Measurements from ENCODE around the gene OPHN1. TPM values are rescaled to one million over a fixed set of nuclear protein-coding genes. Genes with fewer than 3 reads are reported as not detected.

OPHN1 gene
- total and polyA plus RNA-seq, 2 of the 13 experiments (the other 11 are each of a cell fraction or from before 2014, with no cell fraction given), result 1.6 to 1.7 TPM

DNA sequence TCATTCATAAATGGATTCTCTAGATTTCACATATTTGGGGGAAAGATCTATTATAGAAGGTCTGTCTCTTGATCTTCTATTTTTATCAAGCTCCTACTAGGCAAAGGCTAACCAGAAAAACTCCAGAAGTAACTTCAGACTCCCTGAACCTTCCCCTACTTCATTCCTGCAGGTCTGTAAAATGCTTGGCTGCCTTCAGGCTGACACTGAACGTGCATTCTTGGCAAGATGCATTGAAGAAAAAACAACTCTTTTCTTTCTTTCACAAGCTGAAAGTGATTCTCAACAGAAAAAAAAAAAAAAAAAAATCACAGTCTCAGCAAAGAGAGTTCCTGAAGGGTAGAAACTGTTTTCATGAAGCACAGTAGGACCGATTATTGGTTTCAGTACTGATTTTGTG lies 12.7 kb downstream of the OPHN1 start:
- ChIA-PET POLR2A (no interaction called here), CTCF (ENCODE audit: low intra/inter-chr PET ratio, low total read pairs) (no interaction called here)
- no TSS peak for BruUV-seq (replicated peaks)
- Histone ChIP-seq H4K20me1 (ENCODE audit: insufficient read depth, low read length) (no peaks in the 10 kb centered on the region), H3K9ac (ENCODE audit: insufficient read depth, low read depth, low read length) (no peak overlapping the region), H3K4me3 (replicated peaks in 1 of 3; ENCODE audit: insufficient read depth in 1 of 3, low read depth in 2 of 3, low read length in 3 of 3) (no peak overlapping the region), H3K4me1 (ENCODE audit: insufficient read depth, low read length) (no peaks in the 10 kb centered on the region), H3K27me3 (ENCODE audit: control insufficient read depth in 1 of 2, insufficient read depth in 2 of 2, low read length in 2 of 2) (no peaks in the 10 kb centered on the region), H3K79me2 (ENCODE audit: insufficient read depth, low read length) (no peaks in the 10 kb centered on the region), H3K27ac (ENCODE audit: extremely low read length, insufficient read depth, low read length) (no peak overlapping the region), H3K36me3 (replicated peaks in 1 of 2; ENCODE audit: control insufficient read depth in 1 of 2, insufficient read depth in 2 of 2, low read length in 2 of 2) (no peaks in the 10 kb centered on the region), H3K9me3 (ENCODE audit: low read length) (no peaks in the 10 kb centered on the region), H2AFZ (ENCODE audit: low read length) (no peak overlapping the region), H3K4me2 (ENCODE audit: low read depth, low read length) (no peak overlapping the region)
- no peak for FAIRE-seq
- no peak for DNase-seq (ENCODE audit: low spot score)
- 90% methylated on average over 2 of the region's 2 CpGs for WGBS (ENCODE audit: low lambda C conversion rate)
- in situ Hi-C loops (cut with HindIII; ENCODE audit: extremely low pct_ligation_motif_present, low pct_unique_long_range_greater_than_20kb) (no loop called here), intact Hi-C loops (cut with micrococcal nuclease; ENCODE audit: unreplicated experiment) (no loop called here)
- ATAC-seq, result no peak
- no peak for TF ChIP-seq SRSF4 (IDR thresholded peaks at IDR 0.05; ENCODE audit: low read depth, low read length, poor library complexity, severe bottlenecking)
- TF ChIP-seq CEBPB (IDR thresholded peaks at IDR 0.05; ENCODE audit: borderline replicate concordance, low read depth, low read length), result no peak
- TF ChIP-seq RCOR2 (CRISPR knock-in tag; IDR thresholded peaks at IDR 0.05), result no peak
- no peak for TF ChIP-seq PLSCR1 (CRISPR knock-in tag; IDR thresholded peaks at IDR 0.05; ENCODE audit: borderline replicate concordance)
- no peak for TF ChIP-seq MAFG (CRISPR knock-in tag; IDR thresholded peaks at IDR 0.05)
- no peak for TF ChIP-seq ZBTB3 (CRISPR knock-in tag; IDR thresholded peaks at IDR 0.05; ENCODE audit: borderline replicate concordance, low read depth)
- TF ChIP-seq RBM22 (optimal IDR thresholded peaks at IDR 0.05; ENCODE audit: low read length), result no peak
- TF ChIP-seq ZIK1 (CRISPR knock-in tag; IDR thresholded peaks at IDR 0.05; ENCODE audit: borderline replicate concordance, low read depth), result no peak
- TF ChIP-seq, protein P1, sequence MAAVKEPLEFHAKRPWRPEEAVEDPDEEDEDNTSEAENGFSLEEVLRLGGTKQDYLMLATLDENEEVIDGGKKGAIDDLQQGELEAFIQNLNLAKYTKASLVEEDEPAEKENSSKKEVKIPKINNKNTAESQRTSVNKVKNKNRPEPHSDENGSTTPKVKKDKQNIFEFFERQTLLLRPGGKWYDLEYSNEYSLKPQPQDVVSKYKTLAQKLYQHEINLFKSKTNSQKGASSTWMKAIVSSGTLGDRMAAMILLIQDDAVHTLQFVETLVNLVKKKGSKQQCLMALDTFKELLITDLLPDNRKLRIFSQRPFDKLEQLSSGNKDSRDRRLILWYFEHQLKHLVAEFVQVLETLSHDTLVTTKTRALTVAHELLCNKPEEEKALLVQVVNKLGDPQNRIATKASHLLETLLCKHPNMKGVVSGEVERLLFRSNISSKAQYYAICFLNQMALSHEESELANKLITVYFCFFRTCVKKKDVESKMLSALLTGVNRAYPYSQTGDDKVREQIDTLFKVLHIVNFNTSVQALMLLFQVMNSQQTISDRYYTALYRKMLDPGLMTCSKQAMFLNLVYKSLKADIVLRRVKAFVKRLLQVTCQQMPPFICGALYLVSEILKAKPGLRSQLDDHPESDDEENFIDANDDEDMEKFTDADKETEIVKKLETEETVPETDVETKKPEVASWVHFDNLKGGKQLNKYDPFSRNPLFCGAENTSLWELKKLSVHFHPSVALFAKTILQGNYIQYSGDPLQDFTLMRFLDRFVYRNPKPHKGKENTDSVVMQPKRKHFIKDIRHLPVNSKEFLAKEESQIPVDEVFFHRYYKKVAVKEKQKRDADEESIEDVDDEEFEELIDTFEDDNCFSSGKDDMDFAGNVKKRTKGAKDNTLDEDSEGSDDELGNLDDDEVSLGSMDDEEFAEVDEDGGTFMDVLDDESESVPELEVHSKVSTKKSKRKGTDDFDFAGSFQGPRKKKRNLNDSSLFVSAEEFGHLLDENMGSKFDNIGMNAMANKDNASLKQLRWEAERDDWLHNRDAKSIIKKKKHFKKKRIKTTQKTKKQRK (IDR thresholded peaks at IDR 0.05; ENCODE audit: low read length), result no peak
- TF ChIP-seq ZNF850 (CRISPR knock-in tag; conservative IDR thresholded peaks at IDR 0.05), result no peak
- TF ChIP-seq RBAK (CRISPR knock-in tag; IDR thresholded peaks at IDR 0.05), result no peak
- no peak for TF ChIP-seq SMC3 (IDR thresholded peaks at IDR 0.05; ENCODE audit: low read length)
- TF ChIP-seq SMARCE1 (IDR thresholded peaks at IDR 0.05; ENCODE audit: borderline replicate concordance), result no peak
- TF ChIP-seq SATB2 (CRISPR knock-in tag; IDR thresholded peaks at IDR 0.05), result no peak
- no peak for TF ChIP-seq ZNF772 (CRISPR knock-in tag; IDR thresholded peaks at IDR 0.05)
- TF ChIP-seq, protein P2, sequence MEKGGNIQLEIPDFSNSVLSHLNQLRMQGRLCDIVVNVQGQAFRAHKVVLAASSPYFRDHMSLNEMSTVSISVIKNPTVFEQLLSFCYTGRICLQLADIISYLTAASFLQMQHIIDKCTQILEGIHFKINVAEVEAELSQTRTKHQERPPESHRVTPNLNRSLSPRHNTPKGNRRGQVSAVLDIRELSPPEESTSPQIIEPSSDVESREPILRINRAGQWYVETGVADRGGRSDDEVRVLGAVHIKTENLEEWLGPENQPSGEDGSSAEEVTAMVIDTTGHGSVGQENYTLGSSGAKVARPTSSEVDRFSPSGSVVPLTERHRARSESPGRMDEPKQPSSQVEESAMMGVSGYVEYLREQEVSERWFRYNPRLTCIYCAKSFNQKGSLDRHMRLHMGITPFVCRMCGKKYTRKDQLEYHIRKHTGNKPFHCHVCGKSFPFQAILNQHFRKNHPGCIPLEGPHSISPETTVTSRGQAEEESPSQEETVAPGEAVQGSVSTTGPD (CRISPR knock-in tag; IDR thresholded peaks at IDR 0.05), result no peak
- TF ChIP-seq POLR2AphosphoS5 (IDR thresholded peaks at IDR 0.05; ENCODE audit: low read depth, low read length), result no peak
- no peak for TF ChIP-seq ZNF264 (CRISPR knock-in tag; IDR thresholded peaks at IDR 0.05)
- TF ChIP-seq, protein P3, sequence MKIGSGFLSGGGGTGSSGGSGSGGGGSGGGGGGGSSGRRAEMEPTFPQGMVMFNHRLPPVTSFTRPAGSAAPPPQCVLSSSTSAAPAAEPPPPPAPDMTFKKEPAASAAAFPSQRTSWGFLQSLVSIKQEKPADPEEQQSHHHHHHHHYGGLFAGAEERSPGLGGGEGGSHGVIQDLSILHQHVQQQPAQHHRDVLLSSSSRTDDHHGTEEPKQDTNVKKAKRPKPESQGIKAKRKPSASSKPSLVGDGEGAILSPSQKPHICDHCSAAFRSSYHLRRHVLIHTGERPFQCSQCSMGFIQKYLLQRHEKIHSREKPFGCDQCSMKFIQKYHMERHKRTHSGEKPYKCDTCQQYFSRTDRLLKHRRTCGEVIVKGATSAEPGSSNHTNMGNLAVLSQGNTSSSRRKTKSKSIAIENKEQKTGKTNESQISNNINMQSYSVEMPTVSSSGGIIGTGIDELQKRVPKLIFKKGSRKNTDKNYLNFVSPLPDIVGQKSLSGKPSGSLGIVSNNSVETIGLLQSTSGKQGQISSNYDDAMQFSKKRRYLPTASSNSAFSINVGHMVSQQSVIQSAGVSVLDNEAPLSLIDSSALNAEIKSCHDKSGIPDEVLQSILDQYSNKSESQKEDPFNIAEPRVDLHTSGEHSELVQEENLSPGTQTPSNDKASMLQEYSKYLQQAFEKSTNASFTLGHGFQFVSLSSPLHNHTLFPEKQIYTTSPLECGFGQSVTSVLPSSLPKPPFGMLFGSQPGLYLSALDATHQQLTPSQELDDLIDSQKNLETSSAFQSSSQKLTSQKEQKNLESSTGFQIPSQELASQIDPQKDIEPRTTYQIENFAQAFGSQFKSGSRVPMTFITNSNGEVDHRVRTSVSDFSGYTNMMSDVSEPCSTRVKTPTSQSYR (CRISPR knock-in tag; IDR thresholded peaks at IDR 0.05; ENCODE audit: borderline replicate concordance), result no peak

Data from HepG2 (cell line).